ENCODE measurements around the gene PTPRE.

Gene PTPRE

DNA sequence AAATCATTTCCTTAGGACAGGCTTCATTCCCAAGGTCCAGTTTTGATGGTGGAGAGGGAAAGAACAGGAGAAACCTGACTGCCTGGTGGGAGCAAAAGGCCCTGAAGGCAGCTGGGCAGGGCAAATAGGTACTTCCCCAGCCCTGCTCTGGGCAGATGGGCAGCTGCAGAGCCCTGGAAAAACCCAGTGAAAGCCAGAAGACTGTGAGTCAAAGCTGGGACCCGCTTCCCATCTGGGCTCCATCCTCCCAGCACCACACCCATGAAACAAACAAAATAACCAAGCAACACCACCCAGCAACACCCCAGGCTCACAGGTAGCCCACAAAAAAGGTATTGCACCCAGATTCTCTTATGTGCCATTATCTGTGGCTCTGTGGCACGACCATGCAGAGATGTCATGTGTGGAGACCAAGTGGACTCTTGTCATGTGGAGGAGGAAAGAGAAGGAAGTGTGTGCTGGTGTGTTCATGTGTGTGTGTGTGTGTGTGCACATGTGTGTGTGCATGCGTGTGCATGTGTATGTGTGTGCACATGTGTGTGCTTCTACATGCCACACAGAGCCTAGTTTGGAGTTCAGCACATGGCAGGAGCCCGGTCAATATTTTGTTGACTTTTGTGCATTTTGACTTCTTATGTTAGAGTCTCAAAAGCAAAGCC lies 24.0 kb upstream of the PTPRE start:
- DNase-seq: no peak

DNA sequence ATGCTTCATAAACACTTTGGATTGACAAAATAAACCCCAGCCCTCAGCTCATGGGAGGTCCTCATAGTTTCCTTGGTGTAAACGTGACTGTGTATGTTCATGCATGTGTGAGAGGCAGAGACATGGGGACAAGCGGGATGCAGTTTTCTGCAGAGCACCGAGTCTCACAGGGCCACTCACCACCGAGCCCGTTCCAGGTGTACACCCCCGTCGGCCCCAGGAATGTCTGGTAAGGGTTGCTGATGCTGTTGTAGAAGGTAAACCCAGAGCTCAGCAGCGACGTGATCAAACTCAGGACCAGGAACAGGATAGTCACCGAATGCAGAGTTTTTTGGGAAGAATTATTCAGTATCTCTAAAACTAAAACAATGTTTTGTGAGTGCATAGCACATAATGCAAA lies 23.4 kb upstream of the PTPRE start:
- DNase-seq: no peak

DNA sequence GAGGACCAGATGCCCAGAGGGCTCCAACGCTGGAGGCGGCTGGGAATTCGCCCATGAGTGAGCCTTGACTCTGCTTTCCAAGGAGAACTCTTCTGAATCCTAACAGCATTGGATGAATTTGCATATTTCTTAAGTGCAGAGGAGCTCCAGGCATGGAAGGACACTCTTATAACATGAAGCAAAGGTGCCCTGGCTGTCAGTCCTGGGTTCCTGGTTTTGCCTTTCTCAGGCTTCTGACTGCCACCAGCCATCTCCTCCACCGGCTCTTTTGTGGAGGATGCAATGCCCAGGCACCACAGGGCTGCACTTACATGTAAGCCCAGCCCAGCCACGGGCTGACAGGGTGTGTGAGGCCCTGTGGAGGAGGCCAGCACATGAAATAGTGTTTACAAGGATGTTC lies 22.4 kb upstream of the PTPRE start:
- DNase-seq: no peak

DNA sequence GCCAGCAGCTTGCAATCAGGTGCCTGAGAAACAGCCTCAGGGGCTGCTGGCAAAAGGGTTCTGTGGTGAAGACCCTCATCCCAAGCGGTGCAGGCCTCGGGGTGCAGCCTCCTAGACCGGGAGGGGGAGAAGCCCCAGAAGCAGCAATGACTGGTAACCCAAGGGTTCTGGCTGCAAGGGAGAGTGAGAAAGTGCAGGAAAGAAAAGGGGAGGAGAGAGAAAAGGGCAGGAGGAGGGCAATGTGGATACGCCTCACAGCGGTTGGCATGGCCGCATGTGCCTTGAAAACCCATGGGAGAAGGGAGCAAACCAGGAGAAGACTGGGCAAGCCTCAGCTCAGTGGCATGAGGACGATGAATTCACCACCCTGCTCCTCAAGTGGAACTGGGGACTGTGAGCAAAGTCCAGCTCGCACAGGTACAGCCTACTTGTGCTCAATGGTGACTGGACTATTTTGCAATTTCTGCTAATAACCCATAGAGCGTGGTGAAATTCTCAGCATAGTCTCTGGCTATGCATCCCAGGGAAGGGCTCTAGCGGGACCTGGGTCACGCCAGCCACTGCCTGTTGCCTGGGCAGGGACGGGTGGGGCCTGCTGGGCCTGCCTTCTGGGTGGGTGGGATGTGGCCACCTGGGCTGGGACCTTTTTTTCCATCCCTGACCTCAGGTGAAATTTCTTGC lies 20.4 kb upstream of the PTPRE start:
- DNase-seq: no peak

DNA sequence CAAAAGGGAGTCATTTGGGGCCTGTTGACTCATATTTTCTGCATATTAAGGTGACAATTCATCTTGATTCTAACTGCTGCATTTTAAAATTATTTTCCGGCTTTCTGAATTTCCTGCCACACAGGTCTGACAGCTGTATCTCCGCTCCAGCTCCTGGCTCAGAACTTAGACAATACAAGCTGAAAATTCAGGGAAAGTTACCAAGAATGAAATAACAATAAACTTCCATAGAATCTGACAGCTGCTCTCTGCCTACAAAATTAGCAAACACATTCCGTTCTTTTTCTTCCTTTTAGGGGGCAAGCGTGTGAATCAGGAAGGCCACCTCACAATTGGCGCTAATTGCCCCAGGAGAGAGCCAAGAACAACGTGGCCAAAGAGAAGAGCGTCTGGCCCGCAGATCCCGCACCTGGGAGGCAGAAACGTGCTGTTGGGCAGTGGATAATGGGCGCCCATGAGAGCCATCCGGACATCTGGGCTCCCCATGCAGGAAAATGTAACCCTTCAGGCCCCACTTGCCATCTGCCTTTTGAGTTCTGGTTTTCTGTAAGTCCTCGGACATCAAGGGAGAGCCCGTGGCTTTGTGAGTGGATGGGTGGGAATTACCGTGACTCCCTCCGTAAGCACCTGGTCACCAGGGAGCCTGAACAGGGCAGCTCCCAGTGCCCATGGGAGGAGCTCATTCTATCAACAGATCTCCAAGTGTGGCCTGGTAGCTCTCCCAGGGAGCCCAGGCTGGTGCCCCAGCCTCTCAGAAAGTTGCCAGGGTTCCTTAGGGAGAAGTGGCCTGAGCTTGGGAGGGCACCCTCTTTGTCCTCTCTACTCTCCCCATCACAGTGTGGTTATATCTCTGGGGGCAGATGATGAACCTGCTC lies 19.1 kb upstream of the PTPRE start:
- DNase-seq: no peak

DNA sequence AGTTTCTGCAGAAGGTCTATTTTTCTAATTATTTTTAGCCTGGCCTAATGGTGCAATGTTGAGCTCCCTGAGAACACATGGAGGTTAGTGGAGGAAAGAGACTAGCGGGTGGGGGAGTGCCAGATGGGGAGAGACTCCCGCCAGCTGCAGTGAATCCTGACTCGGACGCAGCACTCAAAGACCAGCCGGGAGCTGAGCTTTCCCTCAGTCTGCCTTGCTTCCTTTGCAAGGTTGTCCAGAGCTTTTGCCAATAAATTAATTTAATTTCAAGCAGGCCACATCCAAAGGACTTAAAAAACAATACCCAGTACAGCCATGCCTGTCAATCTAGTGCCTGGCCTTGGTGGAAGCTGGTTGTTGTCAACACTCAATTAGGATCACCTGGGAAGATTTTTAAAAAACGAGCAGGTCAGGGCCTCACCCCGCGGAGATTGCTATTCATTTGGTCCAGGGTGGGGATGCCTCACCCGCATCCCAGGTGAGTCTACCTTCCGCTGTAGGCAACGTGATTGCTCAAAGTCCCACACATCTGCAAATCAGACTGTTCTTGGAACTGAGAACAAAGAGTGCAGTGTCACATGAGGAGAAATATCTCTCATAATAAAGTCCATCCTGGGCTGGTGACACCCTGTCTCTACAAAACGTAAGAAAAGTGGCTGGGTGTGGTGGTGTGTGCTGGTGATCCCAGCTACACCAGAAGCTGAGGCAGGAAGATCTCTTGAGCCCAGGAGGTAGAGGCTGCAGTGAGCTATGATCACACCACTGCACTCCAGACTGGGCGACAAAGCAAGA lies 18.2 kb upstream of the PTPRE start:
- no peak for DNase-seq

DNA sequence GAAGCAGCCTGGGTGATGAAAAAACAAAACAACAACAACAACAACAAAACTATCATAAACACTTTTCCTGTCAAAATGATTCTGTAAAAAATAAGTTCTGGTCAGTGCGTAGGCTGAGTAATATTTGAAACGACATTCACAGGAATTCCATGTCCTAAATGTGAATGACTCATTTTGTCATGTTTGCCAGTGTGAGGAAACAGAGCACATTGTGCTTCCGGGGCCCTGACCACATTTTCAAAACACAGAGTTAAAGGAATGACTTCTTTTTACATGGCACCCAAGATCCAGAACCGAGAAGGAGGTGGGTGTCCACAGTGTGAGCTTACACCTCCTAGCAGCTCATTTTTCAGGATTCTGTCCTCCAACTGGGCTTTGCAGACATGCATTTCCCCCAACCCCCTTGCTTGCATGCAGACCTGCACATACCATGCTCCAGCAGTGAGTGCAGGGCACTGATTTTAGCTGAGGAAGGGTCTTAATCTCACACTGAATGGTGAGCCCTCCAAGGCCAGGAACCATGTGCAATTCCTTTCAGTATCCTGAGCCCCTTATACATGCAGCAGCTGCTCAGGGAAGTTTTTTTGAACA lies 17.2 kb upstream of the PTPRE start:
- DNase-seq: no peak

DNA sequence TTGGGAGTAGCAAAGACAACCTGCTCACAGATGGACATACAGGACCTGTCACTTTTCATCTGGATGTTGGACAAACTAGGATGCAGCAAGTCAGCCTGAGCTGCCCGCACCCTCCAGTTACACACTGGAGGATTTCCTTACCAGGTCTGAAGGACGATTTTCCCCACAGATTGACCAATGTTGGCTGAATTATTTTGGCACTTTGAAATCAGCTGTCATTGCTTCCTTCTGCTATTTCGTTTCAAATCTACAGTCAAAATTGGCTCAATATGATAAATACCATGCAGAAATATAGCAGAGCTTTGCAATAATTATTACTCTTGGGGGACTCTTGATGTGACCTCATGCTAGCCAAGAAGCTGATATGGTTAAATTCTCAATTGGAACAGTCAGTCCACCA lies 16.7 kb upstream of the PTPRE start:
- DNase-seq: no peak

DNA sequence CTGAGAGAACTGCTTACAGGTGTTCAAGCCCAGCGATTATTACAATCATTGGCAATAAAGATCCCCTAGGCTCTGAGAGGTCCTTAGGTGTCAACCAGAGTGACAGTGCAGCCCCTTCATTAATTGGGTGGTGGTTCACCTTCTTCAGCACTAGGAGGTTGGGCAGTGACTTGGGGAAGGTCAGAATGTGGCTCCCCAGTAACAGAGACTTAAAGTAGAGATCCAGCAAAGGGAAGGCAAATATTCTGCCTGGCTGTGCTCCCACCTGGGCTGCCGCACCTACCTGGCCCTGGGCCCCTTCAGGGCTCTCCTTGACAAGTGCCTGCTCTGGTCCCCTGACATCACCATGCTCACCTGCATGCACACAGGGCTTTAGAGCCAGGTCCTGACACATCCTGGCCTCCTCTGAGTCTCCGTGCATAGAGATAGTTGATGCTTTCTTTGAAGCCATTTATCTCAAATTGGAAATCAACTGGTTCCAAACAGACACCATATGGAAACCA lies 16.0 kb upstream of the PTPRE start:
- DNase-seq: no peak

DNA sequence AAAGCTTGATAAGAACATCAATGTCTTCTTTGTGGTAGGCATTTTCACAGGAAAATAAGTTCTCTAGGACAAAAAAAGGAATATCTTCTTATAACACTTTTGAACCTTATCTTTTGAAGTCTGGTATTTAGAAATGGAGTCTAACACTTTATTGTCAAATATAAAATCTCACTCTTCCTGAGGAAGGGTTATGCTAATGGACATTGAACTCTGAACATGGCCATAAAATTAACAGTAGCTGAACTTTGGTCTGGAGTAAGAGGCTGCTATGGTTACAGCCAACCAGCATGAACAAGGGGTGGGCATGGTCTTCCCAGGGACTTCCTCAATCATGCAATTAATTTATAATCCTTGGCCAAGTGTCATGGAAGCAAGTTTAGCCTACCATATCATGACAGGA lies 14.2 kb upstream of the PTPRE start, which contains the start of gene CLRN3:
CLRN3 (minus strand) TSS at position 199 of the 400 bp plus-strand sequence; CDS start at position 42, 157 bp downstream.
- no peak for DNase-seq

DNA sequence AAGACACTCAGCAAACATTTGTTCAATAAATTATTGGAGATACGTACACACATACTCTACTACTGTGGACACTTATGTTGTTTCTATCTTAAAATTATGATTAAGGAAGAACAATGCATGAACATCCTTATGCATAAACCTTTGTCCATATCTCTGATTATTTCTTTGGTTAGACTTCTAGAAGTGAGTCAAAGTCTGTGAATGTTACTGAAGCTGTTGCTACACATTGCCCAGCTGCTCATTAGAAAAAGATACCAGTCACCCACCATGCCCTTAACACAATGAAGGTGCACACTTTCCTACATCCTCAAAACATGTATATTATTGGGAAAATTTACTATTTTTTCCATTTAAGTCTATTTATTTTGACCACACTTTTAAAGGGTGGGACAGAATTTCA lies 12.8 kb upstream of the PTPRE start:
- DNase-seq: no peak

DNA sequence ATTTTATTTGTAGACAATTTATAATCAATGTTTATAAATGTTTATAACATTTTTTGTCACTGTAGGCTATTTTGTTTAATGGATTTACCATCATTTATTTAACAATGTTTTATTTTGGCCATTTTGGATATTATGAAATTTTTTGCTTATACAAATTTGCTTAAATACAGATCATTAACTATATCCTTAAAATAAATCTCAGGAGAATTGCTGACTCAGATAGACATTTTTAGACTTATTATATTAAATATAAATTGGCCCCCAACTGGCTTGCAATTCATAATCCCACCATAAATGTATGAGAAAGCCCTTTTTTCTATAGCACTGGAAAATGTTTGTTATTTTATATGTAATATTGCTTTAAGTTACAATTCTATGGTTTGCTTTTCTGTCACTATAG lies 10.3 kb upstream of the PTPRE start:
- DNase-seq: no peak

DNA sequence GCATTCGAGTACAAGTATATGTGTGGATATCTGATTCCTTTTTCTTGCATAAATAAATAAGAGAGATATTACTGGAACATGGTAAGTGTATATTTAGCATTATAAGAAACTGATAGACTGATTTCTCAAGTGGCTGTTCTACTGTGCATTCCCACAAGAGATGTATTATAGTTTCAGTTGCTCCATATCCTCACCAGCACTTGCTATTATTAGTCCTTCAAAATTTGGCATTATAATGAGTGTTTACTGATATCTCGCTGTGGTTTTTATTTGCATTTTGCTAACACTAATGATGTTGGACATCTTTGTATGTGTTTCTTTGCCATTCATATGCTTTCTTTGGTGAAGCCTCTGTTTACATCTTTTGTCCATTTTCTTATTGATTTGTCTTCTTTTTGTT lies 9.7 kb upstream of the PTPRE start:
- no peak for DNase-seq

DNA sequence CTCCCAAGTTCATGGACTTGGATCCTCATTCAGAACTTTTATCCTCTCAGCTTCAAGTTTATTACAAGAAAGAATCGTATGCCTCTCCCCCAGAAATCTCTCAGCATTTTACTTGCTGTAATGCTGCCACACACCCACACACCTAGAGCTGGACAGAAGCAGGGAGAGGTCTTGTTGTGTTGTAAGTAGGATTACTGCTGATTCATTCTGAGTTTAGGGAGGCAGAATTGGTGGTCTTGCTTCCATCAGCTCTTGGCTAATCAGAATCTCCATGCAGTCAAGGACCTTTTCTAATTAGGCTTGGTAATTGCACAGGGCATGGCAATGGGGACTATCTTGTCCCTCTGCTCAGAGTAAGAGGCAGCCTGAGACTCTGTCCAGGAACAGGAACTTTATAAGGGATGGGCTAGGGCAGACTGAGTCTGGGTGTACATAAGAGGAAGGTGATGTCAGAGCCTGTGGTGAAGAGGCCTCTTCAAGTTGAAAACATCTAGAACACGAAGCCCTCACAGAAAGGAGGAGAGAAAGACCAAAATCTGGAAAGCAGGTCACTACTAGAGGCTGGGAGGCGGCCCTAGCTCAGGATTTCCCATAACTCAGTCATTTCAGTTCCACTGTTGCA lies 7.0 kb upstream of the PTPRE start:
- DNase-seq: peak; percentile 22

DNA sequence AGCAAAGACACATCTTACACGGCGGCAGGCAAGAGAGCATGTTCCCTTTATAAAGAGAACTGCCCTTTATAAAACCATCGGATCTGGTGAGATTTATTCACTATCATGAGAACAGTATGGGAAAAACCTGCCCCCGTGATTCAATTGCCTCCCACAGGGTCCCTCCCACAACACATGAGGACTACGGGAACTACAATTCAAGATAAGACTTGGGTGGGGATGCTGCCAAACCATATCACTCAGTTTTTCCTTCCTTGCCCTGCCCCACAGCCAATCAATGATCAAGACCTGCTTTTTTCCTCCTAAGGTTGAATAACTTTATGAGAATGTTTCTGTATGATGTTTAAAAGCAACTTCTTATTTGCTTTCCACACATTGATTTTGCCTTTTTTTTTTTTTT lies 3.1 kb upstream of the PTPRE start:
- DNase-seq: no peak

DNA sequence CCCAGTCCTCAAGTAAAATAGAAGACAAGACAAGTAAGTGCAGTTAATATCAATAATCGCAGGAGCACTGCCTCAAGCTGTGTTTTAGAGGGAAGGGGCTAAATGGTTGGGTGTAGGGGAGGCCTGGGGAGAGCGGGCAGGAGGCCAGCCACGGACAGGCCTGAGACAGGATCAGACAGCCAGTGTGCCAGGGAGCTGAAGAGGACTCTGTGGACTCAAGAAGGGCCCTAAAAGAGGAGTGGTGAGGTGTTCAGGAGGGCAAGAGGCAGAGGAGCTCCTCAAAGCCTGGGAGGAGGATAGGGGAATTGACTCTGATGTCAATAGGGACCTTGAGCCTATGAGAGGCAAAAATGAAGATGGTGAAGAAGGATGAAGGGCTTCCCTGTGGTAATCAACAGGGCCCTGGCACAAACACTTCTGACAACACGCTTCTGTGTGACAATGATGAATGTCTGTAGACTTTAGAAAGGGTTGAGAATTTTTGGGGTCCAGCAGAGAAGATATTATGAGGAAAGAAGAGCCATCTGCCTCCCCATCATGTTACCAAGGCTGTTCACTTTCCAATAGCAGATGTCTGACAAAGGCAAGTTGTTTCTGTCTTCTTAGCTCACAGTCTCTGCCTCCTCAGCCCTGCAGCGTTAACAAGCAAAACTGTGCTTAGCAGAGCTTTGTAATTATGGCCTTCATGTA lies 2.4 kb upstream of the PTPRE start:
- no peak for DNase-seq

DNA sequence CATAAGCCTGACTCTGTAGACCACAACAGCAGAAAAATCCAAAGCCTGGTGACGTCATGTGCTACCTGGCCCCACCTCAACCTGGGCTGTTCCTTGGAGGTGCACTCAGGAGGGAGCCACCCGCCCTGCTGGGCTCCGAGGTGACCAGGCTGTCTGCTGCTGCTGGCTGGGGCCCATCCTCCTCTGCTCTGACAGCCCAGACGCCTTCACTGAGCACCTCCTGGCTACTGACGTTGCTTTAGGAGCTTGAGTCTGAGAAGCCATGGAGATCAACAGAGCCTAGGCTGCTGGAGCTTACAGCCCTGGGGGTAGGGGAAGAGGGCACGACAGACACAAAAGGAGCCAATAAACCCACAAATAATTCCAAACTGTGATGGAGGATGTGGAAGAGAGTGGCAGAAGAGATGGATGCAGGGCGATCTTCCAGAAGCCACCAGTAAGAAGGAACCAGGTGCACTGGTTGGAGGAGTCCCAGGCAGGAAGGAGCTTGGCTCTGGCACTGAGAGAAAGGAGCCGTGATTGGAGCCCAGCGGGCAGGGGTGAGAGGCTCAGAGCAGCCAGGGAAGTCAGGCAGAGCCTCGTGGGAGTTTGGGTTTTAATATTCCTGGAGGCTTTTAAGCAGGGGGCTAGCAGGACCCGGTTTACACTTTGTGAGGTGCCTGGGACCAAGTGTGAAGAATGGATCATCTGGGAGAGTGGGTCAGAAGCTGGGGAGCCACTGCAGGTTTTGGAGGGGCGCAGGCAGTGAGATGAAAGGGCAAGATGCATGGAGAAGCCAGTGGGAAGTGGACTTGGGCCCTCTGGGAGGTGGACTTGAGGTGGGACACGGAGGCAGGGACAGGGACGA lies 1.7 kb upstream of the PTPRE start:
- DNase-seq: no peak

DNA sequence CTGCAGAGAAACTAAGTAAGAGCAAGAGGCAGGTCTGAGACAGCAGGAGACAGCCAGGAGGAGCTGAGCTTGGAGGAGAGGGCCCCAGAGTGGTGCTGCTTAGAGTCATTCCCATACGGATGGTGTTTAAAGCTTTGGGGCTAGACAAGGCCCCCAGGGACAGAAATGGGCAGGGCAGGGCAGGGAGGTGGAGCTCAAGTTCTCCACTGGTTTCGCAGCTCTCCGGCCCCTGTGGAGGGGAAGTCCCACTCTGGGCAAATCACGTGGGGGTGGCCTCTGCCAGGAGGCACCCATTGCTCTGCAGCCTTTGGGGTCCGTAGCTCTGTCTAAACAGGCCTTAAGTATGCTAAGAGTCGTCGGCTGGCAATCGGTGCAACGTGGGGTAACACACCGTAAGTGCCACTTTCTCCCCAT lies 1.0 kb upstream of the PTPRE start:
- no peak for DNase-seq

DNA sequence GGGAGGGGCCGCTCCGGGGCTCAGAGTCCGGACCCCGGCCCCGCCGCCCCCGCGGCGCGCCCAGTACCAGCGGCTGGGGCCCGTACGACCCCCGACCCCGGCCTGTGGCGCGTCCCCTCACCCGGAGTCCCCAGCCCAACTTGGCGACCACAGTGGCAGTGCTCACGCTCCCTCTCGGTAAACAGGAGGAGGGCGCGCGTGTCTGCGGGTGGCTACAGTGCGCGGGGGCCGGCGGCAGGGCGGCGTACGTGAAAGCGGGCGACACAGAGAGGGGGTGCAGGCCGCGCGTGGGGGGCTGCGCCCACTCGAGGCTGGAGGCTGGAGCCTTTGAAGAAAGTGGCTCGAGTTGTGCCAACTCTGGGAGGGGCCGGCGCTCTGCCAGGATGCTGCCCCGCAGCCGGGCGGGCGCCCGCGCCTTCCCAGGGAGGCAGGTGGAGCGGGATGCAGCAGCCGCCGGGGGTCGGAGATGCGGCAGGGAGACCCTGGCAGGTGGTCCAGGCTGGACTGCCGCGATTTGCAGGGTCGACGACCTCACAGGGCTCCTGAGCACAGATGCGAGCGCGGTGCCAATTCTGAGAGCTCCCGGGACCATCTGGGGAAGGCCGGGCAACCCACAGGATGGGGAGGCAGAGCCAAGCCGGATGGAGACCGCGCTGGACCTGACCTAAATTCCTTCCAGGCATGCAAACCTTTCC lies 655 bp downstream of the PTPRE start:
- DNase-seq: no peak

All from GDM1 (cell line).